Brain microvascular endothelial cell (primary cell): ENCODE results near the gene IL16.

Experiments used
- DNase-seq: peaks from one replicate; pipeline ENCODE4 v3.0.0-alpha.2; 2020
- H3K27ac ChIP-seq: fragments of 250-450 bp; sonication (Bioruptor Pico); 2 replicates; pipeline ENCODE4 v1.5.1; 2020; ENCODE audit warnings: mild to moderate bottlenecking, moderate library complexity
- H3K27me3 ChIP-seq: fragments of 250-450 bp; sonication (Bioruptor Pico); replicated peaks from 2 replicates; pipeline ENCODE4 v1.5.1; 2020; ENCODE audit warnings: mild to moderate bottlenecking
- H3K36me3 ChIP-seq: fragments of 250-450 bp; sonication (Bioruptor Pico); replicated peaks from 2 replicates; pipeline ENCODE4 v1.5.1; 2020; ENCODE audit warnings: mild to moderate bottlenecking
- H3K4me3 ChIP-seq: 2 replicates; pipeline ENCODE4 v1.5.1; 2011; ENCODE audit warnings: low read depth, mild to moderate bottlenecking, control low read depth, low read length, moderate library complexity
- in situ Hi-C: cut with HindIII; loops from 2 replicates; pipeline ENCODE4 v1.10.0; 2017; ENCODE audit warnings: low sequenced_read_pairs, low pct_ligation_motif_present
- TF ChIP-seq, protein P1 (sequence below): IDR thresholded peaks from 2 replicates; pipeline ENCODE4 v1.5.1; 2011; ENCODE audit warnings: low read depth, mild to moderate bottlenecking, moderate library complexity, low read length, control low read depth, inconsistent platforms; ENCODE audit errors: missing control alignments

Gene IL16

DNA sequence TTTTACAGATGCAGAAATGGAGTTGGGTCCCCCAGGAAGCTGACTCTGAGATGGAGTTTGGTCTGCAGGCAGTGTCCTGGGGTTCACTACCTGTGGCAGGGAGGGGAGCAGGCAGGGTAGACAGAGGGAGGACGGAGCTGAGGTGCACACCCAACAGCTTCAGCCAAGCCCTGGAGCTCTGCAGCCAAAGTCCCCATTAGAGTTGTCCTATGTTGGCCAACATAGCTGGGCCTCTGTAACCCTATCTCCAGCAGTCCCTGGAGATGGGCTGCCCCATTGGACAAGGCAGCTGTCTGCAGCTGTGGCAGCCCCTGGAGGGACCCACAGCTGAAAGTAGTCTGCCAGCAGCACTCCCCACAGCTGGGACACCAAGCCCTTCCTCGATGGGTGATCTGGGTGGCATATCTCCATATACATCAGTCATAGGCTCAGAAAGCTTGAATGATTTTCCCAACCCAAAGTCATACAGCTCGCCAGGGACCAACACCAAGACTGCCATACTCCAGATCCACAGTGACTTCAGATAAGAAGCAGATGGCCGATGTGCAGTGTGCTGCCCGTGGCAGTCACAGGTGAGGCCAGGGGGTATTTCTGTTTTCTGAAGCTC, 95.3 kb downstream of the IL16 start:
- DNase-seq, result no peak
- TF ChIP-seq, protein P1, sequence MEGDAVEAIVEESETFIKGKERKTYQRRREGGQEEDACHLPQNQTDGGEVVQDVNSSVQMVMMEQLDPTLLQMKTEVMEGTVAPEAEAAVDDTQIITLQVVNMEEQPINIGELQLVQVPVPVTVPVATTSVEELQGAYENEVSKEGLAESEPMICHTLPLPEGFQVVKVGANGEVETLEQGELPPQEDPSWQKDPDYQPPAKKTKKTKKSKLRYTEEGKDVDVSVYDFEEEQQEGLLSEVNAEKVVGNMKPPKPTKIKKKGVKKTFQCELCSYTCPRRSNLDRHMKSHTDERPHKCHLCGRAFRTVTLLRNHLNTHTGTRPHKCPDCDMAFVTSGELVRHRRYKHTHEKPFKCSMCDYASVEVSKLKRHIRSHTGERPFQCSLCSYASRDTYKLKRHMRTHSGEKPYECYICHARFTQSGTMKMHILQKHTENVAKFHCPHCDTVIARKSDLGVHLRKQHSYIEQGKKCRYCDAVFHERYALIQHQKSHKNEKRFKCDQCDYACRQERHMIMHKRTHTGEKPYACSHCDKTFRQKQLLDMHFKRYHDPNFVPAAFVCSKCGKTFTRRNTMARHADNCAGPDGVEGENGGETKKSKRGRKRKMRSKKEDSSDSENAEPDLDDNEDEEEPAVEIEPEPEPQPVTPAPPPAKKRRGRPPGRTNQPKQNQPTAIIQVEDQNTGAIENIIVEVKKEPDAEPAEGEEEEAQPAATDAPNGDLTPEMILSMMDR, result no peak
- no peak overlapping the region for H3K27ac ChIP-seq
- H3K4me3 ChIP-seq, result no peak overlapping the region
- in situ Hi-C loops, result no loop called here
- H3K27me3 ChIP-seq, result no peaks in the 10 kb centered on the region
- no peaks in the 10 kb centered on the region for H3K36me3 ChIP-seq

DNA sequence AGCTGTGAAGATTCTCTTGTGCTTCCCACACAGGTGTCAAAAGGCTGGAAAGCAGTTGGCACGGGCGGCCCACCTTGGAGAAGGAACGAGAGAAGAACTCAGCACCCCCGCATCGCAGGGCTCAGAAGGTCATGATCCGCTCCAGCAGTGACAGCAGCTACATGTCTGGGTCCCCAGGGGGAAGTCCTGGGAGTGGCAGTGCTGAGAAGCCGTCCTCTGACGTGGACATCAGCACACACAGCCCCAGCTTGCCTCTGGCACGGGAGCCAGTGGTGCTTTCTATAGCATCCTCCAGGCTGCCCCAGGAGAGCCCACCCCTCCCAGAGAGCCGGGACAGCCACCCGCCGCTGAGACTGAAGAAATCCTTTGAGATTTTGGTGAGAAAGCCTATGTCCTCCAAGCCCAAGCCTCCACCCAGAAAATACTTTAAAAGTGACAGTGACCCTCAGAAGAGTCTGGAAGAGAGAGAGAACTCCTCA, 95.9 kb downstream of the IL16 start:
- H3K27me3 ChIP-seq, result no peaks in the 10 kb centered on the region
- TF ChIP-seq, protein P1, result no peak
- no peak for DNase-seq
- no peak overlapping the region for H3K4me3 ChIP-seq
- in situ Hi-C loops, result no loop called here
- H3K36me3 ChIP-seq, result no peaks in the 10 kb centered on the region
- no peak overlapping the region for H3K27ac ChIP-seq

DNA sequence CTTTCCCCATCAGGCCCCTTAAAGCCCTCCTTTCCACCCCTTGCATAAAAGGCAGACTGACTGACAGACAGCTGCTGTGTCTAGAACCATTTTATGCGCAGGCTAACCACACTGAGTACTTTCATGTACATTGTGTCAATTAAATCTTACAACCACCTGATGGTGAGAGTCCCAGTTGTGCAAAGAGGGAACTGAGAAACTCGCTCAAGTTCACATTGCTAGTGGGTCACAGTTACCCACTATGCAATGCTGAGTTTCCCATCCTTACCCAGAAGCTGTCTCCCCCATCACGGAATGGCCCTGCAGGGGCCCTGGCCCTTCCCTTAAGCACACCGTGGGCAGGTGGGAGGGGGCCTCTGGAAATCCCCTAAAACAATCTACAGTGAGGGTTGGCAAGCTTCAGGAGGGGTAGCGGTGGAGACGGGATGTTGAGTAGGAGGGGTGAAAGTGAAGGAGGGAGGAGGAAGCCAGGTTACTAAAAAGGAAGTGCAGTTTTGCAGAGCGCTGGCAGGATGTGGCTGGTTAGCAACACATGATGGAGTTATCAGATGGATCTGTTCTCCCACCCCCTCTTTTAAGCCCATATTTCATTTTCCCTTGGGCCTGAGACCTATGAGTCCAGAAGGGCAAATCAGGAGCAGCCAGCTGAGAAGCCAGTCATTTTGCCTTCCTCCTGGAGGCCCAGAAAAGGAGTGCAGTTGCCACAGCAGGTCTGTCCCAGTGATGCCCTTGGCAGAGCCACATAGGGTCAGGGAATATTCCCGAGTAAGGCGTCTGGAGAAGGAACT, 97.2 kb downstream of the IL16 start:
- H3K27ac ChIP-seq, result no peak overlapping the region
- no peaks in the 10 kb centered on the region for H3K27me3 ChIP-seq
- TF ChIP-seq, protein P1, result no peak
- no peaks in the 10 kb centered on the region for H3K36me3 ChIP-seq
- no peak for DNase-seq
- in situ Hi-C loops, result no loop called here
- no peak overlapping the region for H3K4me3 ChIP-seq

DNA sequence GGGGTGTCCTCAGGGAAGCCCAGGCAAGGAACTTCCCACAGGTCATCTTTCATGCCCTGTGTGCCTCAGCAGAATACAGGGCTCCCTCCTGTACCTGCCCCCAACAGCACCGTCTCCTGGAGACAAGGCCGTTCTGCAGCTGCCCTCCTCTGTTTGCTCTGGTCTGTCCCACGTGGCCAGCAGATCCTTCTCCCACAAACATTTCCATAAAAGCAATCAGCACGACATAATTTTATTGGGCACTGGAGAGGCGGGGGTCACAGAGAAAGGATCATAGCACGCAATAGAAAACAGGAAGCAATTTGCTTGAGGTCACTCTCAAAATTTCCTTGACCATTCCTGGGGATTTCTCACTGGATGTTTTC, 97.8 kb downstream of the IL16 start:
- no peaks in the 10 kb centered on the region for H3K36me3 ChIP-seq
- TF ChIP-seq, protein P1, result peak; percentile 16
- DNase-seq, result no peak
- in situ Hi-C loops, result no loop called here
- H3K27me3 ChIP-seq, result no peaks in the 10 kb centered on the region
- H3K4me3 ChIP-seq, result no peak overlapping the region
- H3K27ac ChIP-seq, result no peak overlapping the region

DNA sequence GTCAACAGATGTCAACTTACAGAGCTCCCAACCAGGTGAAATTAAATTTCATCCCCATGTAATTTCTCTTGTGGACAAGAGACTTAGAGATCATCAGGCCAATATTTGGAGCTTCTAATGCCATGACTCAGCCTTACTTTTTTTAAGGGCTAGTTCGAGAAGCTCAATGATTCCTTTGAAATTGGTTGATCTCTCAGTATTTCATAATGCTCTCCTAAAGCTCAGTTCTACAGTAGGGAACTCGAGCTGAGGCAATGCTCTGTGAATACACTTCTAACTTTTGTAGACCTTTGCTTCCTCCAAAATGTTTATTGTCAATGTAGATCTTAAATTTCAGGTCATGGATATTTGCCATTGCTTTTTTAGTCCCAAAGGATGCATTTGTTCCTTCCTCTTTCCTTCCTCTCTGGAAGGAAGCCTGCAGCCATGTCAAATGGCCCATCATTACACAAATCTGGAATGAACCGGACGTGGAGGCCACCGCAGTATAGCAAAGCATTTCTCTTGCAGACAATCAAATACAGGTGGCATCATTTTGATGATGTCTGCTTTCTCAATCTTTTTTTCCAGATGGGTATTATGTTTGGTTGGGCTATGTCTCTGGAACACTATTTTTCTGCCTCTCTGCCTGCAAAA, 98.9 kb downstream of the IL16 start:
- Histone ChIP-seq H3K4me3 (no peak overlapping the region), H3K27me3 (no peaks in the 10 kb centered on the region), H3K27ac (no peak overlapping the region), H3K36me3 (no peaks in the 10 kb centered on the region)
- in situ Hi-C loops, result no loop called here
- TF ChIP-seq, protein P1, result no peak
- DNase-seq, result no peak
